H1 (cell line): ENCODE measurements around the gene THBS4. TPM values are rescaled to one million over a fixed set of nuclear protein-coding genes. Genes with fewer than 3 reads are reported as not detected.
A peak's percentile ranks its signal among the peaks of the same experiment; 100 is the strongest.

Source experiments
- CTCF ChIA-PET: fragments of 300-600 bp; sonication (Branson Sonifier 250); formaldehyde crosslinking; loops from one replicate; lab custom pipeline; 2021; ENCODE audit not compliant: partially characterized antibody; lab: Charles Lee
- POLR2A ChIA-PET: fragments of 300-600 bp; sonication (Branson Sonifier 250); formaldehyde crosslinking; loops from one replicate; lab custom pipeline; 2021; ENCODE audit warnings: inconsistent platforms; ENCODE audit not compliant: partially characterized antibody; lab: Charles Lee
- DNase-seq, 2 experiments: peaks; one replicate each; pipeline versions ENCODE4 v3.0.0 to v3.0.0-alpha.2; 2010 to 2022; ENCODE audit warnings: low spot score in 2 of 2, low read depth in 1 of 2, mixed read lengths in 1 of 2
- FAIRE-seq: peaks from 2 replicates; lab custom pipeline; 2011; peaks lifted over from hg19 to GRCh38; lab: Jason Lieb, UNC
- H2AFZ ChIP-seq: 2 replicates; pipeline ENCODE4 v1.8.1; 2012; ENCODE audit warnings: low read length, inconsistent platforms
- H2AK5ac ChIP-seq: 2 replicates; pipeline ENCODE4 v1.6.1; 2013; ENCODE audit warnings: low read depth, low read length
- H2BK120ac ChIP-seq: replicated peaks from 2 replicates; pipeline ENCODE3; 2013; ENCODE audit warnings: low read depth, low read length, inconsistent platforms
- H2BK12ac ChIP-seq: 2 replicates; pipeline ENCODE4 v1.6.1; 2013; ENCODE audit warnings: low read depth, low read length
- H2BK15ac ChIP-seq: 2 replicates; pipeline ENCODE4 v1.6.1; 2013; ENCODE audit warnings: low read length
- H2BK20ac ChIP-seq: 2 replicates; pipeline ENCODE4 v1.6.1; 2013; ENCODE audit warnings: low read length
- H2BK5ac ChIP-seq: 2 replicates; pipeline ENCODE4 v1.6.1; 2013; ENCODE audit warnings: low read depth, low read length
- H3K14ac ChIP-seq: 2 replicates; pipeline ENCODE4 v1.6.1; 2013; ENCODE audit warnings: inconsistent platforms; ENCODE audit not compliant: insufficient read length
- H3K18ac ChIP-seq: 2 replicates; pipeline ENCODE4 v1.6.1; 2013; ENCODE audit warnings: low read length; ENCODE audit errors: extremely low read depth
- H3K23ac ChIP-seq: 2 replicates; pipeline ENCODE4 v1.6.1; 2013; ENCODE audit warnings: inconsistent platforms; ENCODE audit not compliant: insufficient read length
- H3K23me2 ChIP-seq: 2 replicates; pipeline ENCODE4 v1.6.1; 2013; ENCODE audit warnings: low read depth, low read length
- H3K27ac ChIP-seq: 2 replicates; pipeline ENCODE4 v1.6.1; 2011; ENCODE audit warnings: low read depth, low read length, inconsistent platforms
- H3K27me3 ChIP-seq, 4 experiments: replicated peaks in 1 of 4; 1 replicate in 1 of 4; 2 replicates in 3 of 4; pipeline versions ENCODE4 v1.6.1 to v1.8.1; 2011 to 2013; ENCODE audit warnings: low read length in 3 of 4, mild to moderate bottlenecking in 3 of 4, inconsistent platforms in 2 of 4, mixed read lengths in 2 of 4, moderate library complexity in 1 of 4; ENCODE audit not compliant: control insufficient read depth in 3 of 4, insufficient read depth in 3 of 4; ENCODE audit errors: extremely low read depth in 1 of 4
- H3K36me3 ChIP-seq, 4 experiments: 2 replicates each; pipeline versions ENCODE4 v1.6.1 to v1.8.1; 2011 to 2013; ENCODE audit warnings: mild to moderate bottlenecking in 4 of 4, low read length in 3 of 4, moderate library complexity in 2 of 4, control low read depth in 1 of 4, inconsistent platforms in 1 of 4; ENCODE audit not compliant: insufficient read depth in 4 of 4, control insufficient read depth in 2 of 4
- H3K4ac ChIP-seq: replicated peaks from 2 replicates; pipeline ENCODE3; 2013; ENCODE audit warnings: low read length, low read depth, mixed read lengths, inconsistent platforms; ENCODE audit not compliant: insufficient read length
- H3K4me1 ChIP-seq, 4 experiments: replicated peaks in 1 of 4; 1 replicate in 1 of 4; 2 replicates in 3 of 4; pipeline versions ENCODE4 v1.6.1 to v1.8.1; 2011 to 2013; ENCODE audit warnings: low read length in 3 of 4, inconsistent platforms in 2 of 4, mixed read lengths in 1 of 4; ENCODE audit not compliant: insufficient read depth in 4 of 4, control insufficient read depth in 3 of 4
- H3K4me2 ChIP-seq, 2 experiments: 2 replicates each; pipeline versions ENCODE4 v1.6.1 to v1.8.1; 2011 to 2013; ENCODE audit warnings: low read depth in 2 of 2, low read length in 2 of 2, control low read depth in 1 of 2, inconsistent platforms in 1 of 2, mild to moderate bottlenecking in 1 of 2; ENCODE audit not compliant: insufficient read depth in 1 of 2
- H3K4me3 ChIP-seq, 4 experiments: fragments of 200-600, 300-600 bp in 1 of 4; sonication (generic), shearing (Covaris generic), sonication (Bioruptor Twin) in 1 of 4; 2 replicates each; pipeline versions ENCODE4 v1.5.1 to v1.8.1; 2011 to 2016; ENCODE audit warnings: low read length in 4 of 4, low read depth in 3 of 4, control low read depth in 2 of 4, inconsistent platforms in 2 of 4, mild to moderate bottlenecking in 2 of 4, mixed read lengths in 1 of 4, moderate library complexity in 1 of 4; ENCODE audit not compliant: insufficient read depth in 2 of 4; ENCODE audit errors: extremely low read depth in 1 of 4
- H3K56ac ChIP-seq: replicated peaks from 2 replicates; pipeline ENCODE3; 2013; ENCODE audit warnings: low read depth, mild to moderate bottlenecking, mixed read lengths, low read length, inconsistent platforms; ENCODE audit not compliant: insufficient read length
- H3K79me1 ChIP-seq: 2 replicates; pipeline ENCODE4 v1.6.1; 2013; ENCODE audit warnings: low read depth, low read length, control low read depth
- H3K79me2 ChIP-seq, 2 experiments: 2 replicates each; pipeline versions ENCODE4 v1.6.1 to v1.8.1; 2012 to 2013; ENCODE audit warnings: low read length in 2 of 2, mild to moderate bottlenecking in 2 of 2, inconsistent platforms in 1 of 2; ENCODE audit not compliant: insufficient read depth in 2 of 2, control insufficient read depth in 1 of 2
- H3K9ac ChIP-seq, 4 experiments: replicated peaks in 1 of 4; 1 replicate in 1 of 4; 2 replicates in 3 of 4; pipeline versions ENCODE4 v1.6.1 to v1.8.1; 2011 to 2013; ENCODE audit warnings: low read depth in 3 of 4, low read length in 3 of 4, control low read depth in 2 of 4, mild to moderate bottlenecking in 2 of 4, moderate library complexity in 2 of 4, inconsistent platforms in 1 of 4; ENCODE audit errors: extremely low read depth in 1 of 4
- H3K9me3 ChIP-seq, 2 experiments: 2 replicates each; pipeline versions ENCODE4 v1.6.1 to v1.8.1; 2012 to 2013; ENCODE audit warnings: mild to moderate bottlenecking in 2 of 2, moderate library complexity in 2 of 2, control low read depth in 1 of 2, inconsistent platforms in 1 of 2, low read depth in 1 of 2, low read length in 1 of 2, mixed read lengths in 1 of 2; ENCODE audit not compliant: insufficient read depth in 2 of 2
- H4K20me1 ChIP-seq, 2 experiments: replicated peaks in 1 of 2; 2 replicates each; pipeline versions ENCODE3 to v1.8.1; 2011 to 2013; ENCODE audit warnings: inconsistent platforms in 2 of 2, low read length in 2 of 2, mild to moderate bottlenecking in 1 of 2; ENCODE audit not compliant: insufficient read depth in 2 of 2, control insufficient read depth in 1 of 2
- H4K5ac ChIP-seq: 2 replicates; pipeline ENCODE4 v1.6.1; 2013; ENCODE audit warnings: low read length, low read depth, mixed read lengths, inconsistent platforms; ENCODE audit not compliant: insufficient read length
- H4K8ac ChIP-seq: 2 replicates; pipeline ENCODE4 v1.8.0; 2013; ENCODE audit warnings: mild to moderate bottlenecking, moderate library complexity, low read length, inconsistent platforms; ENCODE audit not compliant: insufficient read depth; ENCODE audit errors: extremely low read depth
- H4K91ac ChIP-seq: replicated peaks from 2 replicates; pipeline ENCODE3; 2013; ENCODE audit warnings: low read length, mixed read lengths, inconsistent platforms; ENCODE audit not compliant: insufficient read length
- CHD1 ChIP-seq: IDR thresholded peaks from 2 replicates; pipeline ENCODE4 v1.6.1; 2012; ENCODE audit warnings: low read depth, low read length, improper control_type of control experiment
- POLR2A ChIP-seq, 2 experiments: IDR thresholded peaks; 1 replicate in 1 of 2; 2 replicates in 1 of 2; pipeline ENCODE4 v1.6.1; 2011; ENCODE audit warnings: low read depth in 2 of 2, low read length in 2 of 2, mild to moderate bottlenecking in 2 of 2; ENCODE audit errors: control extremely low read depth in 1 of 2
- POLR2AphosphoS5 ChIP-seq: IDR thresholded peaks from 2 replicates; pipeline ENCODE4 v1.6.1; 2011; ENCODE audit warnings: low read depth, low read length
- RXRA ChIP-seq: IDR thresholded peaks from 2 replicates; pipeline ENCODE4 v1.6.1; 2011; ENCODE audit warnings: low read depth, mild to moderate bottlenecking, low read length, moderate library complexity; ENCODE audit not compliant: insufficient read depth
- TEAD4 ChIP-seq: IDR thresholded peaks from 2 replicates; pipeline ENCODE4 v1.6.1; 2012; ENCODE audit warnings: low read depth, low read length, inconsistent platforms, mixed read lengths
- WGBS, 2 experiments: shearing (Covaris generic) in 1 of 2; methylation state at CpG; one replicate each; pipeline versions ENCODE4 v1.1.6 to v1.1.7; 2013 to 2015; ENCODE audit warnings: low lambda C conversion rate in 2 of 2, mixed read lengths in 2 of 2, inconsistent platforms in 1 of 2, low coverage in 1 of 2, missing lambda C conversion rate in 1 of 2; ENCODE audit not compliant: insufficient replicate concordance in 2 of 2, insufficient coverage in 1 of 2, insufficient read length in 1 of 2; ENCODE audit errors: extremely low coverage in 1 of 2, missing lambda C conversion rate in 1 of 2; 5-methylcytosine and 5-hydroxymethylcytosine counted together
- polyA plus RNA-seq, 7 experiments: library from polyadenylated mRNA; depleted of rRNA in 3 of 7; stranded (reverse) in 5 of 7; unstranded in 2 of 7; fragments of >200 nt in 5 of 7; fragments of 200-250 nt in 2 of 7; gene quantifications; 1 replicate in 5 of 7; 2 replicates in 1 of 7; 4 replicates in 1 of 7; pipeline versions ENCODE4 v1.2.1 to v1.2.3, GENCODE V29; 2011 to 2013; ENCODE audit warnings: missing spikeins in 2 of 7, mixed read lengths in 2 of 7
- total RNA-seq: library from RNA; stranded (reverse); fragmentation: NEBNext Ultra II Directional; extraction: Animal tissue kit (Norgen Biotek cat#: 25700); gene quantifications from 2 replicates; pipeline ENCODE4 v1.2.1, GENCODE V29; 2021
- TF ChIP-seq, protein P1 (sequence below): IDR thresholded peaks from 2 replicates; pipeline ENCODE4 v1.6.1; 2011; ENCODE audit warnings: low read depth, mild to moderate bottlenecking, low read length; ENCODE audit not compliant: insufficient read depth

The THBS4 gene
- total and polyA plus RNA-seq, 2 of the 8 experiments (the other 6 are each of a cell fraction or from before 2014, with no cell fraction given): 12.8 to 25.4 TPM

GRCh38 chr5:80109646-80110478 lies 74.7 kb downstream of the THBS4 start:
- WGBS, 2 experiments: 62% methylated on average over 9 of the region's 9 CpGs; no CpG with 5 or more reads in 1 of the 2 experiments
- no peaks in the 10 kb centered on the region for H3K79me2 ChIP-seq
- 0 out of 2 replicates have a peak, but pooled peaks have one; percentile 46 for TF ChIP-seq TEAD4
- no peak for TF ChIP-seq POLR2AphosphoS5
- no peak for TF ChIP-seq RXRA
- TF ChIP-seq CHD1: no peak
- TF ChIP-seq POLR2A (IDR thresholded peaks at IDR 0.05; ENCODE audit: control extremely low read depth in 1 of 2, low read depth in 2 of 2, low read length in 2 of 2): no peak
- TF ChIP-seq, protein P1, sequence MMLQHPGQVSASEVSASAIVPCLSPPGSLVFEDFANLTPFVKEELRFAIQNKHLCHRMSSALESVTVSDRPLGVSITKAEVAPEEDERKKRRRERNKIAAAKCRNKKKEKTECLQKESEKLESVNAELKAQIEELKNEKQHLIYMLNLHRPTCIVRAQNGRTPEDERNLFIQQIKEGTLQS: no peak
- peak overlapping the region; percentile 59 for H4K91ac ChIP-seq
- DNase-seq (peak in 1 of 2 experiments; percentile 63), FAIRE-seq (no peak)
- no peak overlapping the region for H3K14ac ChIP-seq
- H3K18ac ChIP-seq: peak overlapping the region; percentile 71; the same call in 1 of the 2 replicates
- no peak overlapping the region for H3K56ac ChIP-seq
- H3K79me1 ChIP-seq: no peaks in the 10 kb centered on the region
- H2AK5ac ChIP-seq: no peak overlapping the region
- CTCF ChIA-PET: interaction anchor here (0.8 to 2.0 kb wide), 19 partner anchors 9 to 231 kb away, joined by 3 to 10 read pairs (median 4); no protein-coding TSS in a partner anchor
- H3K4me3 ChIP-seq: 0 out of 8 replicates have a peak overlapping the region, but pooled peaks of 1 of the 4 experiments have one; percentile 4
- H4K5ac ChIP-seq: no peak overlapping the region
- peak overlapping the region; percentile 14 for H2BK15ac ChIP-seq
- peak overlapping the region; percentile 1 for H2BK120ac ChIP-seq
- H3K9ac ChIP-seq: no peak overlapping the region
- H3K9me3 ChIP-seq: no peaks in the 10 kb centered on the region; a peak in 2 of 4 replicates
- POLR2A ChIA-PET: interaction anchor here (0.6 to 2.4 kb wide), 13 partner anchors 10 to 151 kb away, joined by 3 to 8 read pairs (median 3); no protein-coding TSS in a partner anchor
- H4K20me1 ChIP-seq: no peaks in the 10 kb centered on the region
- peaks cover 6 to 19% (median 17%) of the 10 kb centered on the region in 4 experiments for H3K4me1 ChIP-seq
- H2BK20ac ChIP-seq: peak overlapping the region; percentile 96; the same call in 1 of the 2 replicates
- H3K23me2 ChIP-seq: no peaks in the 10 kb centered on the region
- H3K36me3 ChIP-seq: no peaks in the 10 kb centered on the region
- 0 out of 2 replicates have a peak overlapping the region, but pooled peaks have one; percentile 18 for H2BK12ac ChIP-seq
- H2AFZ ChIP-seq: 0 out of 2 replicates have a peak overlapping the region, but pooled peaks have one; percentile 14
- H3K27ac ChIP-seq: no peak overlapping the region
- H3K4me2 ChIP-seq: peak overlapping the region in 1 of 2 experiments; percentile 15; a peak in 3 of 4 replicates
- no peak overlapping the region for H3K23ac ChIP-seq
- peak overlapping the region; percentile 45 for H4K8ac ChIP-seq
- 0 out of 2 replicates have a peak overlapping the region, but pooled peaks have one; percentile 7 for H2BK5ac ChIP-seq
- H3K27me3 ChIP-seq: no peaks in the 10 kb centered on the region
- no peak overlapping the region for H3K4ac ChIP-seq
